ENCODE measurements around the gene STXBP4. TPM values are rescaled to one million over a fixed set of nuclear protein-coding genes. Genes with fewer than 3 reads are reported as not detected.

The STXBP4 gene
- total RNA-seq, 6 donors from 2014 or later: 9.1 to 24.7 (median 11.9) TPM

- no peak for TF ChIP-seq POLR2A (IDR thresholded peaks at IDR 0.05)
- no peak for DNase-seq
- Histone ChIP-seq H3K27me3 (no peaks in the 10 kb centered on the region), H3K4me3 (no peak overlapping the region), H3K9me3 (no peaks in the 10 kb centered on the region), H3K4me1 (no peaks in the 10 kb centered on the region), H3K36me3 (peaks cover 0 to 18% (median 0%) of the 10 kb centered on the region in 4 donors), H3K27ac (no peak overlapping the region)
- 83 to 84% methylated on average over 2 of the region's 2 CpGs for WGBS, 2 donors
- no peak for ATAC-seq (ENCODE audit: low FRiP score in 2 of 2)
These were observed 21.2 kb upstream of the STXBP4 start for GRCh38 chr17:54947396-54947795.

GRCh38 chr17:54948380-54948779 is 20.2 kb upstream of the STXBP4 start:
- H3K4me1 ChIP-seq: no peaks in the 10 kb centered on the region
- H3K4me3 ChIP-seq: no peak overlapping the region
- DNase-seq (no peak), ATAC-seq (ENCODE audit: low FRiP score in 2 of 2) (no peak)
- WGBS, 2 donors: 54 to 63% methylated on average over 5 of the region's 5 CpGs
- H3K27ac ChIP-seq: no peak overlapping the region
- no peaks in the 10 kb centered on the region for H3K9me3 ChIP-seq
- TF ChIP-seq EP300 (IDR thresholded peaks at IDR 0.05): no peak
- no peak for TF ChIP-seq CTCF (IDR thresholded peaks at IDR 0.05)
- no peak for TF ChIP-seq POLR2A (IDR thresholded peaks at IDR 0.05)
- TF ChIP-seq POLR2AphosphoS5 (IDR thresholded peaks at IDR 0.05): no peak
- no peaks in the 10 kb centered on the region for H3K27me3 ChIP-seq
- peaks cover 0 to 21% (median 2%) of the 10 kb centered on the region in 4 donors for H3K36me3 ChIP-seq

GRCh38 chr17:54950116-54950515 is 18.4 kb upstream of the STXBP4 start:
- 86 to 91% methylated on average over 2 of the region's 2 CpGs for WGBS, 2 donors
- Histone ChIP-seq H3K27ac (no peak overlapping the region), H3K4me3 (no peak overlapping the region), H3K36me3 (peaks cover 0 to 31% (median 2%) of the 10 kb centered on the region in 4 donors), H3K9me3 (no peaks in the 10 kb centered on the region), H3K27me3 (no peaks in the 10 kb centered on the region), H3K4me1 (no peaks in the 10 kb centered on the region)
- DNase-seq (no peak), ATAC-seq (ENCODE audit: low FRiP score in 2 of 2) (no peak)
- no peak for TF ChIP-seq POLR2A (IDR thresholded peaks at IDR 0.05)
- TF ChIP-seq CTCF (IDR thresholded peaks at IDR 0.05): no peak
- no peak for TF ChIP-seq POLR2AphosphoS5 (IDR thresholded peaks at IDR 0.05)
- no peak for TF ChIP-seq EP300 (IDR thresholded peaks at IDR 0.05)

- 86 to 90% methylated on average over 4 of the region's 4 CpGs for WGBS, 2 donors
- Histone ChIP-seq H3K4me3 (no peak overlapping the region), H3K36me3 (peaks cover 0 to 31% (median 2%) of the 10 kb centered on the region in 4 donors), H3K4me1 (no peaks in the 10 kb centered on the region), H3K27ac (no peak overlapping the region), H3K27me3 (no peaks in the 10 kb centered on the region), H3K9me3 (no peaks in the 10 kb centered on the region)
- TF ChIP-seq EP300 (IDR thresholded peaks at IDR 0.05) (no peak), POLR2A (IDR thresholded peaks at IDR 0.05) (no peak), CTCF (IDR thresholded peaks at IDR 0.05) (no peak), POLR2AphosphoS5 (IDR thresholded peaks at IDR 0.05) (no peak)
- DNase-seq: no peak
- no peak for ATAC-seq (ENCODE audit: low FRiP score in 2 of 2)
These were observed 17.3 kb upstream of the STXBP4 start for GRCh38 chr17:54951286-54951685.

GRCh38 chr17:54956791-54957190 is 11.8 kb upstream of the STXBP4 start:
- H3K4me3 ChIP-seq: no peak overlapping the region
- TF ChIP-seq CTCF (IDR thresholded peaks at IDR 0.05) (no peak), POLR2A (IDR thresholded peaks at IDR 0.05) (no peak), EP300 (IDR thresholded peaks at IDR 0.05) (no peak), POLR2AphosphoS5 (IDR thresholded peaks at IDR 0.05) (no peak)
- no peak overlapping the region for H3K27ac ChIP-seq
- 85% methylated on average over 3 of the region's 3 CpGs for WGBS, 2 donors
- H3K4me1 ChIP-seq: no peaks in the 10 kb centered on the region
- DNase-seq: no peak
- H3K9me3 ChIP-seq: no peaks in the 10 kb centered on the region
- H3K36me3 ChIP-seq: peaks cover 6 to 62% (median 18%) of the 10 kb centered on the region in 4 donors
- no peaks in the 10 kb centered on the region for H3K27me3 ChIP-seq
- no peak for ATAC-seq (ENCODE audit: low FRiP score in 2 of 2)
